OCI-LY3 (cell line): Measurements from ENCODE around the gene ARSD.

ENCODE experiments used
- CTCF ChIP-seq: fragments of 200-600, 300-600 bp; sonication (generic); IDR thresholded peaks from 2 replicates; pipeline ENCODE4 v1.5.1; 2014; ENCODE audit warnings: antibody characterized with exemption, low read length, low read depth
- EZH2phosphoT487 ChIP-seq: fragments of 200-600 bp; shearing (Covaris generic); IDR thresholded peaks from 2 replicates; pipeline ENCODE4 v1.6.1; 2018; ENCODE audit warnings: antibody characterized with exemption, mixed run types, low read depth

- TF ChIP-seq CTCF: no peak
- TF ChIP-seq EZH2phosphoT487: no peak
Measured at GRCh38 chrX:2855761-2856160, 73.4 kb downstream of the ARSD start.
